ENCODE data around the gene ZNF732.

ZNF732 gene

DNA sequence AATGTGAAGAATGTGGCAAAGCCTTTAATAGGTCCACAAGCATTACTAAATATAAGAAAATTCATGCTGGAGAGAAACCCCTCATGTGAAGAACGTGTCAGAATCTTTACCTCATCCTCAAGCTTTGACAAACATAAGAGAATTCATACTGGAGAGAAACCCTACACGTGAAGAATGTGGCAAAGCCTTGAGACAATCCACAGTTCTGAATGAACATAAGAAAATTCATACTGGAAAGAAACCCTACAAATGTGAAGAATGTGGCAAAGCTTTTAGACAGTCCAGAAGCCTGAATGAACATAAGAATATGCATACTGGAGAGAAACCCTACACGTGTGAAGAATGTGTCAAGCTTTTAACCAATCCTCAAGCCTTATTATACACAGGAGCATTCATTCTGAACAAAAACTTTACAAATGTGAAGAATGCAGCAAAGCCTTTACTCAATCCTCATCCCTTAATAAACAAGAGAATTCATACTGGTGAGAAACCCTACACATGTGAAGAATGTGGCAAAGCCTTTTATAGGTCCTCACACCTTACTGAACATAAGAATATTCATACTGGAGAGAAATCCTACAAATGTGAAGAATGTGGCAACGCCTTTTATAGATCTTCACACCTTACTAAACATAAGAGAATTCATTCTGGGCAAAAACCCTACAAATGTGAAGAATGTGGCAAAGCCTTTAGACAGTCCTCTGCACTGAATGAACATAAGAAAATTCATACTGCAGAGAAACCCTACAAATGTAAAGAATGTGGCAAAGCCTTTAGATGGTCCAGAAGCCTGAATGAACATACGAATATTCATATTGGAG is 51.1 kb downstream of the ZNF732 start:
- no CpG with 5 or more reads among the region's 5 CpGs for WGBS (ENCODE audit: extremely low coverage, insufficient coverage, insufficient read length)
- no peak overlapping the region for H3K9ac ChIP-seq (ENCODE audit: low read length)
- no peak overlapping the region for H2AK5ac ChIP-seq (ENCODE audit: low read length)
- no peak overlapping the region for H3K4me3 ChIP-seq (ENCODE audit: low read depth, low read length)
- no peak overlapping the region for H2BK5ac ChIP-seq (ENCODE audit: low read depth, low read length, poor library complexity)
- no peak overlapping the region for H3K14ac ChIP-seq (ENCODE audit: low read length)
- H3K4me1 ChIP-seq (ENCODE audit: control insufficient read depth in 1 of 2, insufficient read depth in 2 of 2, low read length in 2 of 2): no peaks in the 10 kb centered on the region
- H2BK12ac ChIP-seq (ENCODE audit: low read length): no peak overlapping the region
- DNase-seq: no peak
- no peak overlapping the region for H4K8ac ChIP-seq (ENCODE audit: low read depth, low read length)
- H2BK120ac ChIP-seq (ENCODE audit: insufficient read depth, low read length, poor library complexity): no peak overlapping the region
- H3K23ac ChIP-seq (ENCODE audit: low read length): no peak overlapping the region
- H3K27ac ChIP-seq (ENCODE audit: low read depth, low read length): no peak overlapping the region
- no peak overlapping the region for H3K4ac ChIP-seq (ENCODE audit: low read depth, low read length)
- H3K9me3 ChIP-seq (ENCODE audit: insufficient read depth, low read depth, low read length): peaks cover 8% of the 10 kb centered on the region
- no peaks in the 10 kb centered on the region for H3K79me2 ChIP-seq (ENCODE audit: control insufficient read depth, insufficient read depth, low read length, poor library complexity)
- no peaks in the 10 kb centered on the region for H3K27me3 ChIP-seq (ENCODE audit: insufficient read depth, low read length)
- H4K91ac ChIP-seq (ENCODE audit: low read depth, low read length): no peak overlapping the region
- no peaks in the 10 kb centered on the region for H3K79me1 ChIP-seq (ENCODE audit: low read length)
- H3K36me3 ChIP-seq (ENCODE audit: control insufficient read depth in 1 of 2, insufficient read depth in 2 of 2, low read length in 2 of 2): peaks cover 7 to 12% of the 10 kb centered on the region in 2 experiments
- no peak overlapping the region for H3K4me2 ChIP-seq (ENCODE audit: low read length)
- H3K18ac ChIP-seq (ENCODE audit: low read length): no peak overlapping the region
- no peak overlapping the region for H2AFZ ChIP-seq (ENCODE audit: insufficient read depth, low read length, poor library complexity)
- no peak overlapping the region for H4K12ac ChIP-seq (ENCODE audit: low read depth, low read length)

DNA sequence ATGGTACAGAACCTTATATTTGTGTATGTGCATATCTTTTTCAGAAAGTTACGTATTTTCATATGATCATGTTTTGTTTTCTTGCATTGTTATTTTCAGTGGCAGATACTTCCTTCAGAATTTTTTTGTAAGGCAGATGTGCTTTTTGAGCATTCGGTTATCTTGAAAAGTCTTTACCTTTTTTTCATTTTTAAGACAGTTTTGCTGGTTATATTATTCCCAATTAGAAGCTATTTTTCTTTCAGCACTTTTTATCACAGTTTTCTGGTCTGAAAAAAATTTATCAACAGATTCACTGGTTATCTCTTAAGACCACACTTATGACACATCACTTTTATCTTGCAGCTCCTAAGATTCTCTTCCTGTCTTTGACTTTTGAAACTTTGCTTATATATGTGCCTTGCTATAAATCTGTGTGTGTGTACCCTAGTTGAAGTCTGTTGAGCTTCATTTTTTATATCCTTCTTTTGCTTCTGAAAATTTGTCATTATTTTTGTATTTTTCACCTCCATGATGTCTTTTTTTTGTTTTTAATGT is 53.1 kb downstream of the ZNF732 start:
- no peak overlapping the region for H2AK5ac ChIP-seq (ENCODE audit: low read length)
- no peak overlapping the region for H4K91ac ChIP-seq (ENCODE audit: low read depth, low read length)
- no peak overlapping the region for H2BK12ac ChIP-seq (ENCODE audit: low read length)
- no peak overlapping the region for H3K23ac ChIP-seq (ENCODE audit: low read length)
- H3K4me1 ChIP-seq (ENCODE audit: control insufficient read depth in 1 of 2, insufficient read depth in 2 of 2, low read length in 2 of 2): no peaks in the 10 kb centered on the region
- H3K9me3 ChIP-seq (ENCODE audit: insufficient read depth, low read depth, low read length): peaks cover 9% of the 10 kb centered on the region
- no CpG with 5 or more reads among the region's 2 CpGs for WGBS (ENCODE audit: extremely low coverage, insufficient coverage, insufficient read length)
- no peak overlapping the region for H2AFZ ChIP-seq (ENCODE audit: insufficient read depth, low read length, poor library complexity)
- no peak overlapping the region for H3K9ac ChIP-seq (ENCODE audit: low read length)
- H3K79me1 ChIP-seq (ENCODE audit: low read length): no peaks in the 10 kb centered on the region
- H2BK5ac ChIP-seq (ENCODE audit: low read depth, low read length, poor library complexity): no peak overlapping the region
- no peak overlapping the region for H3K14ac ChIP-seq (ENCODE audit: low read length)
- no peak overlapping the region for H4K12ac ChIP-seq (ENCODE audit: low read depth, low read length)
- H3K4me2 ChIP-seq (ENCODE audit: low read length): no peak overlapping the region
- H3K79me2 ChIP-seq (ENCODE audit: control insufficient read depth, insufficient read depth, low read length, poor library complexity): no peaks in the 10 kb centered on the region
- no peak overlapping the region for H3K18ac ChIP-seq (ENCODE audit: low read length)
- H3K4me3 ChIP-seq (ENCODE audit: low read depth, low read length): no peak overlapping the region
- H4K8ac ChIP-seq (ENCODE audit: low read depth, low read length): no peak overlapping the region
- H3K4ac ChIP-seq (ENCODE audit: low read depth, low read length): no peak overlapping the region
- no peaks in the 10 kb centered on the region for H3K27me3 ChIP-seq (ENCODE audit: insufficient read depth, low read length)
- H2BK120ac ChIP-seq (ENCODE audit: insufficient read depth, low read length, poor library complexity): no peak overlapping the region
- H3K36me3 ChIP-seq (ENCODE audit: control insufficient read depth in 1 of 2, insufficient read depth in 2 of 2, low read length in 2 of 2): peaks cover 7 to 8% of the 10 kb centered on the region in 2 experiments
- no peak for DNase-seq
- no peak overlapping the region for H3K27ac ChIP-seq (ENCODE audit: low read depth, low read length)

GRCh38 chr4:244471-244870 is 60.8 kb downstream of the ZNF732 start:
- DNase-seq: peak; percentile 51 to 72
- Histone ChIP-seq H4K8ac (ENCODE audit: low read depth, low read length) (no peak overlapping the region), H3K79me2 (ENCODE audit: control insufficient read depth, insufficient read depth, low read length, poor library complexity) (no peaks in the 10 kb centered on the region), H3K4me2 (ENCODE audit: low read length) (no peak overlapping the region), H3K4me3 (ENCODE audit: low read depth, low read length) (no peak overlapping the region), H3K14ac (ENCODE audit: low read length) (no peak overlapping the region), H2AFZ (ENCODE audit: insufficient read depth, low read length, poor library complexity) (no peak overlapping the region), H3K27ac (ENCODE audit: low read depth, low read length) (no peak overlapping the region), H3K79me1 (ENCODE audit: low read length) (no peaks in the 10 kb centered on the region), H3K4ac (ENCODE audit: low read depth, low read length) (no peak overlapping the region), H3K9ac (ENCODE audit: low read length) (no peak overlapping the region), H3K18ac (ENCODE audit: low read length) (no peak overlapping the region), H3K23ac (ENCODE audit: low read length) (no peak overlapping the region), H2BK12ac (ENCODE audit: low read length) (no peak overlapping the region), H3K36me3 (ENCODE audit: control insufficient read depth in 1 of 2, insufficient read depth in 2 of 2, low read length in 2 of 2) (peaks cover 0 to 2% of the 10 kb centered on the region in 2 experiments), H4K12ac (ENCODE audit: low read depth, low read length) (no peak overlapping the region), H3K9me3 (ENCODE audit: insufficient read depth, low read depth, low read length) (peaks cover 8% of the 10 kb centered on the region), H3K4me1 (ENCODE audit: control insufficient read depth in 1 of 2, insufficient read depth in 2 of 2, low read length in 2 of 2) (peaks cover 0 to 2% of the 10 kb centered on the region in 2 experiments), H2AK5ac (ENCODE audit: low read length) (no peak overlapping the region), H2BK120ac (ENCODE audit: insufficient read depth, low read length, poor library complexity) (no peak overlapping the region), H2BK5ac (ENCODE audit: low read depth, low read length, poor library complexity) (no peak overlapping the region), H3K27me3 (ENCODE audit: insufficient read depth, low read length) (no peaks in the 10 kb centered on the region), H4K91ac (ENCODE audit: low read depth, low read length) (no peak overlapping the region)
- WGBS (ENCODE audit: extremely low coverage, insufficient coverage, insufficient read length): no CpG with 5 or more reads among the region's 7 CpGs

GRCh38 chr4:243426-243825 is 61.8 kb downstream of the ZNF732 start:
- no peak overlapping the region for H3K27ac ChIP-seq (ENCODE audit: low read depth, low read length)
- no peak overlapping the region for H2BK120ac ChIP-seq (ENCODE audit: insufficient read depth, low read length, poor library complexity)
- no peak overlapping the region for H3K14ac ChIP-seq (ENCODE audit: low read length)
- no peak overlapping the region for H3K4ac ChIP-seq (ENCODE audit: low read depth, low read length)
- H2AK5ac ChIP-seq (ENCODE audit: low read length): no peak overlapping the region
- WGBS (ENCODE audit: extremely low coverage, insufficient coverage, insufficient read length): no CpG with 5 or more reads among the region's 5 CpGs
- H3K79me2 ChIP-seq (ENCODE audit: control insufficient read depth, insufficient read depth, low read length, poor library complexity): no peaks in the 10 kb centered on the region
- no peak for DNase-seq
- no peak overlapping the region for H4K12ac ChIP-seq (ENCODE audit: low read depth, low read length)
- H2AFZ ChIP-seq (ENCODE audit: insufficient read depth, low read length, poor library complexity): no peak overlapping the region
- no peaks in the 10 kb centered on the region for H3K27me3 ChIP-seq (ENCODE audit: insufficient read depth, low read length)
- peaks cover 0 to 2% of the 10 kb centered on the region in 2 experiments for H3K36me3 ChIP-seq (ENCODE audit: control insufficient read depth in 1 of 2, insufficient read depth in 2 of 2, low read length in 2 of 2)
- H3K4me2 ChIP-seq (ENCODE audit: low read length): no peak overlapping the region
- no peak overlapping the region for H4K91ac ChIP-seq (ENCODE audit: low read depth, low read length)
- no peak overlapping the region for H3K18ac ChIP-seq (ENCODE audit: low read length)
- no peaks in the 10 kb centered on the region for H3K79me1 ChIP-seq (ENCODE audit: low read length)
- no peak overlapping the region for H4K8ac ChIP-seq (ENCODE audit: low read depth, low read length)
- no peak overlapping the region for H3K9ac ChIP-seq (ENCODE audit: low read length)
- H3K23ac ChIP-seq (ENCODE audit: low read length): no peak overlapping the region
- H2BK5ac ChIP-seq (ENCODE audit: low read depth, low read length, poor library complexity): no peak overlapping the region
- peaks cover 6% of the 10 kb centered on the region for H3K9me3 ChIP-seq (ENCODE audit: insufficient read depth, low read depth, low read length)
- no peak overlapping the region for H3K4me3 ChIP-seq (ENCODE audit: low read depth, low read length)
- no peak overlapping the region for H2BK12ac ChIP-seq (ENCODE audit: low read length)
- peaks cover 0 to 2% of the 10 kb centered on the region in 2 experiments for H3K4me1 ChIP-seq (ENCODE audit: control insufficient read depth in 1 of 2, insufficient read depth in 2 of 2, low read length in 2 of 2)
